Lung (tissue), 12 donors: ENCODE measurements around the gene THAP3. TPM values are rescaled to one million over a fixed set of nuclear protein-coding genes. Genes with fewer than 3 reads are reported as not detected.

Experiments
- ATAC-seq: fragments of 200-7000 bp; cut with Tn5 transposase; one replicate; pipeline ENCODE4 v1.9.1; 2020; ENCODE audit warnings: moderate number of reproducible peaks; ENCODE audit not compliant: insufficient read depth, low FRiP score
- DNase-seq, 3 donors: peaks; one replicate each; pipeline ENCODE4 v3.0.0-alpha.2; 2013 to 2017
- H3K27ac ChIP-seq, 2 donors: one replicate each; pipeline ENCODE4 v1.5.1; 2013; ENCODE audit warnings: mild to moderate bottlenecking in 2 of 2, moderate library complexity in 2 of 2, control low read depth in 1 of 2, inconsistent platforms in 1 of 2, low read depth in 1 of 2, low read length in 1 of 2
- H3K27me3 ChIP-seq, 3 donors: one replicate each; pipeline ENCODE4 v1.5.1; 2013; ENCODE audit warnings: low read length in 2 of 3; ENCODE audit not compliant: control insufficient read depth in 3 of 3, insufficient read depth in 3 of 3
- H3K36me3 ChIP-seq, 4 donors: one replicate each; pipeline ENCODE4 v1.5.1; 2013; ENCODE audit warnings: low read length in 4 of 4, mild to moderate bottlenecking in 1 of 4, moderate library complexity in 1 of 4; ENCODE audit not compliant: control insufficient read depth in 4 of 4, insufficient read depth in 4 of 4
- H3K4me1 ChIP-seq, 5 donors: one replicate each; pipeline ENCODE4 v1.5.1; 2013; ENCODE audit warnings: low read length in 5 of 5, mild to moderate bottlenecking in 2 of 5, moderate library complexity in 1 of 5; ENCODE audit not compliant: control insufficient read depth in 5 of 5, insufficient read depth in 5 of 5
- H3K4me3 ChIP-seq: one replicate; pipeline ENCODE4 v1.5.1; 2013; ENCODE audit warnings: mild to moderate bottlenecking, control low read depth, moderate library complexity
- H3K9ac ChIP-seq, 2 donors: one replicate each; pipeline ENCODE4 v1.5.1; 2013; ENCODE audit warnings: low read length in 2 of 2, control low read depth in 1 of 2; ENCODE audit not compliant: insufficient read depth in 1 of 2
- H3K9me3 ChIP-seq, 4 donors: one replicate each; pipeline ENCODE4 v1.5.1; 2013; ENCODE audit warnings: low read length in 3 of 4, mild to moderate bottlenecking in 1 of 4, moderate library complexity in 1 of 4; ENCODE audit not compliant: control insufficient read depth in 4 of 4, insufficient read depth in 3 of 4
- CTCF ChIP-seq: IDR thresholded peaks from 2 replicates; pipeline ENCODE4 v1.5.1; 2012; ENCODE audit warnings: mild to moderate bottlenecking; ENCODE audit errors: control extremely low read depth, extremely low read depth
- WGBS, 2 donors: extraction: QIAGEN DNeasy Blood & Tissue Kit; methylation state at CpG; one replicate each; pipeline ENCODE4 v1.1.7; 2013; 5-methylcytosine and 5-hydroxymethylcytosine counted together
- polyA plus RNA-seq, 2 donors: library from polyadenylated mRNA; stranded (reverse); fragments of 200-250 nt; gene quantifications; one replicate each; pipeline ENCODE4 v1.2.1, GENCODE V29; 2013
- total RNA-seq, 2 donors: library from RNA; depleted of rRNA in 1 of 2; stranded (reverse); fragments of >200 nt in 1 of 2; gene quantifications; one replicate each; pipeline ENCODE4 v1.2.1, GENCODE V29; 2014 to 2021
- donor health status: control.
- donor health status: control.
- donor health status: Bipolar disorder and iron deficiency.
- donor health status: healthy.
- donor health status: DM: yes; HTN: yes; CAD: no.

THAP3 gene
- total and polyA plus RNA-seq, 4 donors, result 12.6 to 26.5 (median 20.8) TPM

GRCh38 chr1:6674771-6675170, 50.1 kb downstream of the THAP3 start:
- Histone ChIP-seq H3K9ac (no peak overlapping the region), H3K27ac (no peak overlapping the region), H3K4me1 (no peaks in the 10 kb centered on the region), H3K36me3 (peaks cover 7 to 27% (median 19%) of the 10 kb centered on the region in 4 donors), H3K9me3 (no peaks in the 10 kb centered on the region), H3K27me3 (no peaks in the 10 kb centered on the region), H3K4me3 (no peak overlapping the region)
- ATAC-seq (no peak), DNase-seq (no peak)
- 96% methylated on average over 1 of the region's 1 CpG for WGBS, 2 donors
- TF ChIP-seq CTCF, result no peak

GRCh38 chr1:6675941-6676340, 51.3 kb downstream of the THAP3 start:
- DNase-seq (no peak), ATAC-seq (no peak)
- H3K27ac ChIP-seq, result no peak overlapping the region
- no peak overlapping the region for H3K9ac ChIP-seq
- no peaks in the 10 kb centered on the region for H3K9me3 ChIP-seq
- peaks cover 7 to 27% (median 21%) of the 10 kb centered on the region in 4 donors for H3K36me3 ChIP-seq
- no peaks in the 10 kb centered on the region for H3K4me1 ChIP-seq
- WGBS, 2 donors, result 96 to 100% methylated on average over 2 of the region's 2 CpGs
- no peak for TF ChIP-seq CTCF
- no peak overlapping the region for H3K4me3 ChIP-seq
- H3K27me3 ChIP-seq, result no peaks in the 10 kb centered on the region

Other genes starting within 250 kb of the THAP3 start
- gene ACOT7, start 231.1 kb upstream of the THAP3 start, total RNA-seq, result 10 to 100 TPM in 1 of 2 donors, 1 to 10 TPM in 1; 8.8 to 37.4 TPM
- gene ACOT7, start 231.1 kb upstream of the THAP3 start, polyA plus RNA-seq, result 10 to 100 TPM; 17.9 to 28.3 TPM
- 1 to 10 TPM in 1 of 2 donors, under 1 TPM in 1; 0.26 to 5.0 TPM for gene HES2, start 204.9 kb upstream of the THAP3 start, total RNA-seq
- gene HES2, start 204.9 kb upstream of the THAP3 start, polyA plus RNA-seq, result 1 to 10 TPM in 1 of 2 donors, under 1 TPM in 1; 0.86 to 4.5 TPM
- 10 to 100 TPM; 11.2 to 20.8 TPM for gene ESPN, start 200.1 kb upstream of the THAP3 start, total RNA-seq
- 1 to 10 TPM; 2.1 to 3.6 TPM for gene ESPN, start 200.1 kb upstream of the THAP3 start, polyA plus RNA-seq
- 10 to 100 TPM; 11.2 to 19.8 TPM for gene TNFRSF25, start 158.7 kb upstream of the THAP3 start, total RNA-seq
- 10 to 100 TPM in 1 of 2 donors, 1 to 10 TPM in 1; 4.9 to 12.3 TPM for gene TNFRSF25, start 158.7 kb upstream of the THAP3 start, polyA plus RNA-seq
- 10 to 100 TPM; 11.2 to 22.9 TPM for gene PLEKHG5, start 133.2 kb upstream of the THAP3 start, total RNA-seq
- gene PLEKHG5, start 133.2 kb upstream of the THAP3 start, polyA plus RNA-seq, result 1 to 10 TPM; 3.4 to 8.7 TPM
- gene NOL9, start 70.4 kb upstream of the THAP3 start, total RNA-seq, result 10 to 100 TPM; 26.4 to 29.4 TPM
- gene NOL9, start 70.4 kb upstream of the THAP3 start, polyA plus RNA-seq, result 1 to 10 TPM; 3.4 to 6.9 TPM
- under 1 TPM; 0.21 to 0.51 TPM for gene TAS1R1, start 69.6 kb upstream of the THAP3 start, total RNA-seq
- under 1 TPM; 0.02 to 0.08 TPM for gene TAS1R1, start 69.6 kb upstream of the THAP3 start, polyA plus RNA-seq
- gene ZBTB48, start 44.9 kb upstream of the THAP3 start, total RNA-seq, result 10 to 100 TPM; 21.6 to 41.3 TPM
- gene ZBTB48, start 44.9 kb upstream of the THAP3 start, polyA plus RNA-seq, result 10 to 100 TPM; 33.0 to 35.5 TPM
- 10 to 100 TPM; 16.0 to 31.3 TPM for gene KLHL21, start 22.0 kb upstream of the THAP3 start, total RNA-seq
- 10 to 100 TPM in 1 of 2 donors, 1 to 10 TPM in 1; 9.2 to 23.3 TPM for gene KLHL21, start 22.0 kb upstream of the THAP3 start, polyA plus RNA-seq
- gene PHF13, start 11.1 kb upstream of the THAP3 start, total RNA-seq, result 10 to 100 TPM in 1 of 2 donors, 1 to 10 TPM in 1; 8.9 to 20.6 TPM
- gene PHF13, start 11.1 kb upstream of the THAP3 start, polyA plus RNA-seq, result 1 to 10 TPM; 5.4 to 5.6 TPM
- 10 to 100 TPM; 37.7 to 43.0 TPM for gene DNAJC11, start 76.9 kb downstream of the THAP3 start, total RNA-seq
- 10 to 100 TPM; 18.6 to 23.2 TPM for gene DNAJC11, start 76.9 kb downstream of the THAP3 start, polyA plus RNA-seq
- gene CAMTA1, start 160.6 kb downstream of the THAP3 start, total RNA-seq, result 10 to 100 TPM; 48.1 to 52.3 TPM
- gene CAMTA1, start 160.6 kb downstream of the THAP3 start, polyA plus RNA-seq, result 100 to 1,000 TPM in 1 of 2 donors, 10 to 100 TPM in 1; 52.3 to 140 TPM